ENCODE results near the gene SPDYE1. TPM values are rescaled to one million over a fixed set of nuclear protein-coding genes. Genes with fewer than 3 reads are reported as not detected.
"Not testable (repeated sequence)": the region's sequence is repeated elsewhere in the genome, so short reads cannot be mapped to it uniquely, and the experiment has no call there.

Gene SPDYE1
- total and polyA plus RNA-seq, 8 donors = 1.4 to 2.5 (median 1.8) TPM; not detected in 2

DNA sequence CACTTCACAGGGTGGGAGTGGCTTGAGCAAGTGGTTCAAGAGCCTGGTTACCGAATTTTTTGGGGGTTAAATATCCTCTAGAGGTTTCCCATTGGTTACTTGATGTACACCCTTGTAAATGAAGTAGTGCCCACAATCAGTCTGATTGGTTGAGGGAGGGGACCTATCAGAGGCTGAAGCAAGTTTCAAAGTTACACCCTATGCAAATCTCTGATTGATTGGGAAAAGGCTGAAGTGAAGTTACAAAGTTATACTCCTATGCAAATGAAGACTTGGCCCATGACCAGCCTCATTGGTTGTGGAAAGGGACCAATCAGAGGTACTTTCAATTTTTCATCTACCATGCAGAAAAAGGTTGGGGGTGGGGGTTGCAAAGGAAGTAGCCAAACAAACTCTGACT is 36.8 kb upstream of the SPDYE1 start:
- intact Hi-C loops (cut with DNase I) = no loop called here
- Histone ChIP-seq H3K4me3 (no peak overlapping the region), H3K9me3 (no peaks in the 10 kb centered on the region), H3K27ac (no peak overlapping the region), H3K36me3 (peaks cover 0 to 13% of the 10 kb centered on the region in 2 donors), H3K27me3 (no peaks in the 10 kb centered on the region), H3K4me1 (no peaks in the 10 kb centered on the region)
- ATAC-seq (no peak), DNase-seq (no peak)
- TF ChIP-seq, protein P1, sequence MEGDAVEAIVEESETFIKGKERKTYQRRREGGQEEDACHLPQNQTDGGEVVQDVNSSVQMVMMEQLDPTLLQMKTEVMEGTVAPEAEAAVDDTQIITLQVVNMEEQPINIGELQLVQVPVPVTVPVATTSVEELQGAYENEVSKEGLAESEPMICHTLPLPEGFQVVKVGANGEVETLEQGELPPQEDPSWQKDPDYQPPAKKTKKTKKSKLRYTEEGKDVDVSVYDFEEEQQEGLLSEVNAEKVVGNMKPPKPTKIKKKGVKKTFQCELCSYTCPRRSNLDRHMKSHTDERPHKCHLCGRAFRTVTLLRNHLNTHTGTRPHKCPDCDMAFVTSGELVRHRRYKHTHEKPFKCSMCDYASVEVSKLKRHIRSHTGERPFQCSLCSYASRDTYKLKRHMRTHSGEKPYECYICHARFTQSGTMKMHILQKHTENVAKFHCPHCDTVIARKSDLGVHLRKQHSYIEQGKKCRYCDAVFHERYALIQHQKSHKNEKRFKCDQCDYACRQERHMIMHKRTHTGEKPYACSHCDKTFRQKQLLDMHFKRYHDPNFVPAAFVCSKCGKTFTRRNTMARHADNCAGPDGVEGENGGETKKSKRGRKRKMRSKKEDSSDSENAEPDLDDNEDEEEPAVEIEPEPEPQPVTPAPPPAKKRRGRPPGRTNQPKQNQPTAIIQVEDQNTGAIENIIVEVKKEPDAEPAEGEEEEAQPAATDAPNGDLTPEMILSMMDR (IDR thresholded peaks at IDR 0.05) = no peak

DNA sequence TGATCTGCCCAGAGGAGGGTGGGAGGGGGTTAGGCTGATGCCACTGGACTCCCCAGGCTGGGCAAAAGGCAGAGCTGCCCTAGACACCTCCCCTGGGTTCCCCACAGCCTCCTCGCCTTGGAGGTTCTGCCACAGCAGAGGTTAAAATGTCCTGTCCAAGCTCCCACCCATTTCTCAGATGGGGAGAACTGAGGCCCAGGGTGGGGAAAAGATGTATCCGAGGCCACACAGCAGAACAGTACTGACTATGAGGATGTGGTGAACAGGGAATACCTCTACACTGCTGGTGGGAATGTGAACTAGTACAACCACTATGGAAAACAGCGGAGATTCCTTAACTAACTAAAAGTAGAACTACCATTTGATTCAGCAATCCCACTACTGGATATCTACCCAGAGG is 31.3 kb upstream of the SPDYE1 start:
- DNase-seq; H3K27ac ChIP-seq; H3K9me3 ChIP-seq; H3K4me1 ChIP-seq; H3K4me3 ChIP-seq; H3K27me3 ChIP-seq; ATAC-seq; H3K36me3 ChIP-seq; intact Hi-C loops (cut with DNase I): not testable (repeated sequence)

DNA sequence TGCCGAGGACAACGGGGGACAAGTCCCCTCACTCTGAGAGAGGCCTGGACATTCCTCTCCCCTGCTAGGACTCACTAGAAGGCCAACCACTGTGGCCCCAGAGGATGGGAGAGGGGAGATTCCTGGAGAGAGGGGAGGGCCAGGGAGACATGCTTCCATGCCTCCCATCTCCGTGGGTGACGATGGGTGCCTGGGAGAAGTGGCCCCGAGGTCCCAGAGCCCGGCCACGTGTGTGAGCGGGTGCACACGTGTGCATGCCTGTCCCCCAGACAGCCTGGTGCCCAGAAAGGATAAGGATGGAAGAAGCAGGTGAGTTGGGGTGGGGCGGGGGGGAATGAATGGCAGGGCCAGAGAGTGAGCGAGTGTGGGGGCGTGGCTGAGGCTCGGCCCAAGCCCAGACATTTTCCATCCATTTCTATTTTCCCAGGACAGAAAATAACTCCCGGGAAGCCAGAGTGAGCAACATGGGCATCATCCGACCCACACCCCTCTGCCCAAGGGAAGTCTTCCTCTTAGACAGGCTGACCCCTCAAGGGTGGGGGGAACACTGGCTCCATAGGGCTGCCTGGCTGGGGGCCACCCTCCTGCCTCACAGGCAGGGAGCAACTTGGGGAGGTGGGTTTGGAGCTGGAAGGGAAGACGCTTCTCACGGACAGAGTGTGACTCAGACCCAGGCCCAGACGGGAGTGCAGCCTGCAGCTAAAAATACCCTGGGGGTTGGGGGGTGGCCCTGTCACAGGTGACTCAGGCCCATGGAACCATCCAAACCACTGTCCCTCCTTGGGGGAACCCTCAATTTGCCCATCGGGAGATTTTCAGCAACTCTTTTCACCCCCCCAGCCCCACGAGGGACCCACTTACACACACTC is 29.3 kb upstream of the SPDYE1 start:
- H3K36me3 ChIP-seq; H3K27ac ChIP-seq; H3K4me3 ChIP-seq; H3K9me3 ChIP-seq; DNase-seq; H3K27me3 ChIP-seq; intact Hi-C loops (cut with DNase I); H3K4me1 ChIP-seq: not testable (repeated sequence)
- peak; percentile 42 for ATAC-seq

DNA sequence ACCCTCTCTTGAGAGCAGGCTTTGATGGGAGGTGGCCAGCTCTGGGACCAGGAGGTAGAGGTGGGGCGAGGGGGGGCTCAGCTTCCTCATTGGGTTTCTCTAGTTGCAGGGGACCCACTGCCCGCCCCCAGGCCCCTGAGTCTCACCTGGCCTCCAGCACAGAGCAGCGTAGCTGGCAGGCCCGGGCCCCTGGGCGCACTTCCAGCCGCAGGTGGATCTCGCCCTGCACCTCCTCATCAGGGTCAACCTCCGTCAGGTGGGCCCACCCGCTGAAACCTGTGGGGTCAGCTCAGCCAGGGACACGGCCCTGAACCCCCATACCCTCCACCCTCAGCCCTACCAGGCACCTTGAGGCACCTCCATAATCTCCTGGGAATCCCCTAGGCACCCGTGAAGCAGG is 28.1 kb upstream of the SPDYE1 start:
- H3K36me3 ChIP-seq; H3K4me3 ChIP-seq; H3K27me3 ChIP-seq; intact Hi-C loops (cut with DNase I); DNase-seq; H3K9me3 ChIP-seq; H3K4me1 ChIP-seq; H3K27ac ChIP-seq; ATAC-seq: not testable (repeated sequence)

DNA sequence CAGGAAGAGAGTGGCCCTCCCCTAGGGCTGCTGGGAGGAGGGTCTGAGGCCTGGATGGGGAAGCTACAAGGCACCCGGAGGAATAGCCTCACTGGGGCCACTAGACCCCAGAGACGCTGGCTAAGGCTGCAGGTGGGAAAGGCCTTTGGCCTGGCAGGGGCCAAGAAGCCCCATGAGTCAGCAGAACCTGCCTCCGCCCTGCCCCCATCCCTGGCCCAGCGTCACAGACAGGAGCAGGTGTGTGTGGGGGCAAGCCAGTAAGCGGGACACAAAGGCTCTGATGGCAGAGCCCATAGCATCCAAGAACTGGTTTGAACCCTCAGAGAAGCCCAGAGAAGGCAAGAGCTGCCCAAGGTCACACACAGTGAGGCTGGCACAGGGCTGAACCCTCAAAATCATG is 27.0 kb upstream of the SPDYE1 start:
- H3K4me3 ChIP-seq; DNase-seq; H3K36me3 ChIP-seq; H3K4me1 ChIP-seq; H3K27ac ChIP-seq; H3K9me3 ChIP-seq; intact Hi-C loops (cut with DNase I); ATAC-seq; H3K27me3 ChIP-seq: not testable (repeated sequence)

DNA sequence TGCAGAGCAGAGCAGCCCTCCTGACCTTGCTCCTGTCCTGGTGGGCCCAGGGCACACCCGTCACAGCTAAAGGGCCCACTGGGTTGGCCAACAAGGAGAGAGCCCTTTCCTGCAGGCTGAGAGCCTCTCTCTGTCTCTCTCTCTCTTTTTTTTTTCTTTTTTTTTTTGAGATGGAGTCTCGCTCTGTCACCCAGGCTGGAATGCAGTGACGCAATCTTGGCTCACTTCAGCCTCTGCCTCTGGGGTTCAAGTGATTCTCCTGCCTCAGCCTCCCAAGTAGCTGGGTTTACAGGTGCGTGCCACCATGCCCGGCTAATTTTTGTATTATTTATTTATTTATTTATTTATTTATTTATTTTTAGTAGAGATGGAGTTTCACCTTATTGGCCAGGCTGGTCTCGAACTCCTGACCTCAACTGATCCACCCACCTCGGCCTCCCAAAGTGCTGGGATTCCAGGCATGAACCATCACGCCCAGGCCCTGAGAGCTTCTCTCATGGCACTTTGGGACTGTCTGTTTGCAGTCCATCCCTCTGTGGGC is 23.6 kb upstream of the SPDYE1 start:
- DNase-seq = not testable (repeated sequence)

DNA sequence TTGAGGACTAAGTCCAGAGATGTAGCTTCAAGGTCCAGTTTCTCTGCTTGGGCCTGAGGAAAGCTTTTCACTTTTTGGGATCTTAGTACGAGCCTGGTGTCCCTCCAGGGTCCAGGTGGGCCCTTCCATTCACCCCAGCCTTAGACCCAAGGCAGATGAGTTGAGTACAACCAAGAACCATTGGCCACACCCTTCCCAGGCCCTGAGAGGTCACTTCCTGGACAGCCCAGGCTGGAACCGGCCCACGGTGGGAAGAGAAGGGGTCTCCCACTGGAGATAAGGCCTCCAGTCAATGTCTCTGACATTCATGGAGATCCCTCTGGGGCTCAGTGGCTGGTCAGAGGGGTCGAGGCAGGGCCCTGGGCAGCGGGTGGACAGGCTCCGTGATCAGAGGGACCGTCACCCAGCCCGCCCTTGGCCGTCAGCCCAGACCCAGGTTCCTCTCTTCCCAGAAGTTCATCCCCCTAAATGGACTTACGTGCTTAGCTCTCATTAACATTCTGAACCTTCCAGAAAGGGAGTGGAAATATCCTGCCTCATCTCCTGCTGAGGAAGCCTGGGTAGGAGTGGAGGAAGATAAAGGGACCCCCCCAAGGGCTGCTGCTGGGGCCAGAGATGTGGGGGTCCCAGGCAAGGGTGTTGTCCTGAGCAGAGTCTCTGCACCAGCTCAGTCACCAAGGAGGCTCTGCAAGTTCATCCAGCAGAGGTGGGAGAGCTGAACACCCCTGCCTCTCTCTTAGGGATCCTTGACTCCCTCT is 22.8 kb upstream of the SPDYE1 start:
- H3K27me3 ChIP-seq; H3K9me3 ChIP-seq; H3K36me3 ChIP-seq; intact Hi-C loops (cut with DNase I); ATAC-seq; H3K4me1 ChIP-seq; H3K27ac ChIP-seq; H3K4me3 ChIP-seq: not testable (repeated sequence)
- peak in 1 of 4 donors; percentile 44 for DNase-seq

More for the DNA sequence above, 23.6 kb upstream of the SPDYE1 start:
- H3K27ac ChIP-seq; H3K4me1 ChIP-seq; H3K36me3 ChIP-seq; ATAC-seq; H3K4me3 ChIP-seq; intact Hi-C loops (cut with DNase I); H3K27me3 ChIP-seq; H3K9me3 ChIP-seq: not testable (repeated sequence)

DNA sequence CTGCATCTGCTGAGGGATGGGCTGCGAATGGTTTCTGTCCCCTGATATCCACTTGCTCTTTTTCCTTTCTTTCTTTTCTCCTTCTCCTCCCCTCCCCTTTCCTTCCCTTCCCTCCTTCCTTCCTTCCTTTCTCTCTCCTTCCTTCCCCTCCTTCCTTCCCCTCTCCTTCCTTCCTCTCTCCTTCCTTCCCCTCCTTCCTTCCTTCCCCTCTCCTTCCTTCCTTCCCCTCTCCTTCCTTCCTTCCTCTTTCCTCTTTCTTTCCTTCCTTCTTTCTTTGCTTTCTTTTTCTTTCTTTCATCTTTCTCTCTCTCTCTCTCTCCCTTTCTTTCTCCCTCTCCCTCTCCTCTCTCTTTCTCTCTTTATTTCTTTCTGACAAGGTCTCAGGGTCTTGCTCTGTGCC is 20.2 kb upstream of the SPDYE1 start:
- no peaks in the 10 kb centered on the region for H3K27me3 ChIP-seq
- no peaks in the 10 kb centered on the region for H3K4me1 ChIP-seq
- no peaks in the 10 kb centered on the region for H3K36me3 ChIP-seq
- intact Hi-C loops (cut with DNase I) = no loop called here
- TF ChIP-seq, protein P1 (IDR thresholded peaks at IDR 0.05) = no peak
- ATAC-seq (no peak), DNase-seq (no peak)
- H3K9me3 ChIP-seq = no peaks in the 10 kb centered on the region
- no peak overlapping the region for H3K27ac ChIP-seq
- no peak overlapping the region for H3K4me3 ChIP-seq

DNA sequence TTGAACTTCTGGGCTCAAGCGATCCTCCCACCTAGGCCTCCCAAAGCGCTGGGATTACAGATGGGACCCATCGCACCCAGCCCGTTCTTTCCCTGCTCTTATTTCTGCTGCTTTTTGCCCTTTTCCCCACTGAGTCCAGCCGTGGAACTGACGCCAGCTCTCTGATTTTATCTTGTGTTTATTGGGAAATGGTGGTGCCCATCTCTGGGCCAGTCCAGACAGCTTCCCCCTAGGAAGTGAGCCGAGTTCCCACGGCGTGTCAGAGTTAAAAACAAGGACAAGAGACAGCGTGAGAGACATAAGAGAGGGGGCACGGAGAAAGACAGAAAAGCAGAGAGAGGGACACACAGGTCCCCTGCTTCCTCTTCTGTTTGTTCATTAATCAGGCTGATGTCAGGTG is 19.6 kb upstream of the SPDYE1 start:
- ATAC-seq = not testable (repeated sequence)

DNA sequence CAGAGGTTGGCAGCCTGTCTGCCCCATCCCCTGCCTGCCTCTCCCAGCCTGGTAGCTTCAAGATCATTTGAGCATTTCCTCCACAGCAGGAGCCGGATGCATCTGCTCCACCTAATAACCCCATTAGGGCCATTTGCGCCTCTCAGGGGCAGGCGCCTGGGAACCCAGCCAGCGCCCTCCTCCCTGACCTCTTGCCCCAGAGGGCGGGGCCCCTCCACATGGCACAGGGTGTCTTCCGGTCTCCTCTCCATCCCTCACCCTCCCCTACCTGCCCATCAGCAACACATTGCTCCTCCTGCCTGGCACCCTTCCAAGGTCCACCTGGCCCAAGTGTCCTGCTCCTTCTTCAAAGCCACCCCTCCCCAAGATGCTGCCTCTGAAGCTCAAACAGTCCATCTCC is 14.8 kb upstream of the SPDYE1 start:
- H3K27ac ChIP-seq; H3K9me3 ChIP-seq; H3K4me3 ChIP-seq; H3K27me3 ChIP-seq; H3K36me3 ChIP-seq; intact Hi-C loops (cut with DNase I); H3K4me1 ChIP-seq: not testable (repeated sequence)
- DNase-seq (peak in 1 of 4 donors; percentile 9), ATAC-seq (peak; percentile 4)

More for the DNA sequence above, 19.6 kb upstream of the SPDYE1 start:
- H3K4me3 ChIP-seq; H3K27me3 ChIP-seq; H3K9me3 ChIP-seq; intact Hi-C loops (cut with DNase I); H3K4me1 ChIP-seq; H3K36me3 ChIP-seq; H3K27ac ChIP-seq: not testable (repeated sequence)
- DNase-seq = peak in 1 of 4 donors; percentile 15

DNA sequence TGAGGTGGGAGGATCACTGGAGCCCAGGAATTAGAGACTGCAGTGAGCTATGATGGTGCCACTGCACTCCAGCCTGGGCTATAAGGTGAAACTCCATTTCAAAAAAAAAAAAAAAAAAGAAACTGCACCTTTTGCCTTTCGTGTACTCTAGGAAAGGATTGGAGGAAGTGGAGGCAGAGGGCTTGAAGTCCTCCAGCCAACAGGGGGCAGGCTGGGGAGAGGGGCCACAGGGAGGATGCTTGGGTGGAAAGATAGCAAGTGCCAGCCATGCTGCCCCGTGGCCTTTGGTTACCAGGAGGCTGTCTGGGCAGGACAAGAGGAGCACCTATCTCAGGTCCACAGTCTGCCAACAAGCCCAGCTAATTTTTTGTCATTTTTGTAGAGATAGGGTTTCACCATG is 14.0 kb upstream of the SPDYE1 start:
- DNase-seq; intact Hi-C loops (cut with DNase I); H3K27me3 ChIP-seq; H3K9me3 ChIP-seq; H3K4me1 ChIP-seq; ATAC-seq; H3K36me3 ChIP-seq; H3K27ac ChIP-seq; H3K4me3 ChIP-seq: not testable (repeated sequence)
